ENCODE results near the gene ALPI.

- TF ChIP-seq CTCF (IDR thresholded peaks at IDR 0.05): no peak
- TF ChIP-seq EZH2 (IDR thresholded peaks at IDR 0.05; ENCODE audit: borderline replicate concordance, insufficient read depth, low read depth, low read length, poor library complexity, severe bottlenecking): no peak
Observed at GRCh38 chr2:232495292-232495691, 39.3 kb downstream of the ALPI start.

All from B cell (primary cell).